Activated naive CD4-positive, alpha-beta T cell treated with anti-CD3 and anti-CD28 coated beads for 36 hours (primary cell): Measurements from ENCODE around the gene CNDP1. TPM values are rescaled to one million over a fixed set of nuclear protein-coding genes. Genes with fewer than 3 reads are reported as not detected.

Experiments
- total RNA-seq, 2 experiments: library from RNA; stranded (reverse); gene quantifications; one replicate each; pipeline ENCODE4 v1.2.3, GENCODE V29; 2021

Gene CNDP1
- total RNA-seq, 2 experiments from 2014 or later: not detected

Other genes starting within 250 kb of the CNDP1 start
- 10 to 100 TPM; 77.8 to 78.3 TPM for gene CYB5A, start 242.5 kb upstream of the CNDP1 start, total RNA-seq
- gene C18orf63, start 218.7 kb upstream of the CNDP1 start, total RNA-seq: not detected
- not detected for gene DIPK1C, start 77.2 kb upstream of the CNDP1 start, total RNA-seq
- 100 to 1,000 TPM; 101 to 107 TPM for gene CNDP2, start 38.1 kb upstream of the CNDP1 start, total RNA-seq
- gene ZNF407, start 63.4 kb downstream of the CNDP1 start, total RNA-seq: 1 to 10 TPM; 9.8 to 9.9 TPM